HepG2 (cell line): ENCODE measurements around the gene MIOS.

ENCODE experiments used
- ATF2 ChIP-seq: sonication (generic); formaldehyde crosslinking; IDR thresholded peaks from 2 replicates; pipeline ENCODE4 v1.4.0; 2020; ENCODE audit warnings: missing genetic modification reagents
- BRCA1 ChIP-seq: sonication (generic); formaldehyde crosslinking; IDR thresholded peaks from 2 replicates; pipeline ENCODE4 v1.4.0; 2020; ENCODE audit warnings: missing genetic modification reagents
- CEBPZ ChIP-seq: IDR thresholded peaks from 2 replicates; pipeline ENCODE4 v1.6.1; 2012; ENCODE audit warnings: low read length, improper control_type of control experiment
- CTCF ChIP-seq: sonication (generic); formaldehyde crosslinking; IDR thresholded peaks from 2 replicates; pipeline ENCODE4 v1.5.0; 2020; ENCODE audit warnings: mild to moderate bottlenecking, missing genetic modification reagents, moderate library complexity
- PAXIP1 ChIP-seq: sonication (generic); formaldehyde crosslinking; conservative IDR thresholded peaks from 2 replicates; pipeline ENCODE4 v1.4.0; 2020; ENCODE audit warnings: mild to moderate bottlenecking, missing genetic modification reagents, moderate library complexity
- PRPF4 ChIP-seq: fragments of 200-400 bp; formaldehyde crosslinking; IDR thresholded peaks from 2 replicates; pipeline ENCODE4 v1.6.1; 2016; ENCODE audit warnings: low read length, low read depth; ENCODE audit not compliant: poor library complexity, severe bottlenecking
- ZNF737 ChIP-seq: sonication (generic); formaldehyde crosslinking; IDR thresholded peaks from 2 replicates; pipeline ENCODE4 v1.5.0; 2020; ENCODE audit warnings: missing genetic modification reagents, mild to moderate bottlenecking, borderline replicate concordance

- TF ChIP-seq ATF2 (CRISPR knock-in tag) (no peak), PAXIP1 (CRISPR knock-in tag) (no peak), BRCA1 (no peak), CEBPZ (no peak), CTCF (CRISPR knock-in tag) (no peak), PRPF4 (no peak), ZNF737 (CRISPR knock-in tag) (no peak)
These were observed 42.6 kb upstream of the MIOS start for GRCh38 chr7:7524121-7524520.
